Activated gamma-delta T cell treated with anti-CD3 and anti-CD28 coated beads, Interleukin-2, amount 50 U/mL, for 16 hours (primary cell): ENCODE data around the gene CARHSP1.
"Not testable (repeated sequence)": the region's sequence is repeated elsewhere in the genome, so short reads cannot be mapped to it uniquely, and the experiment has no call there.

Experiments
- DNase-seq: peaks from one replicate; pipeline ENCODE4 v3.0.0-alpha.2; 2020; ENCODE audit warnings: low read depth

CARHSP1 gene

GRCh38 chr16:8872071-8872470, 3.3 kb upstream of the CARHSP1 start:
- no peak for DNase-seq

DNA sequence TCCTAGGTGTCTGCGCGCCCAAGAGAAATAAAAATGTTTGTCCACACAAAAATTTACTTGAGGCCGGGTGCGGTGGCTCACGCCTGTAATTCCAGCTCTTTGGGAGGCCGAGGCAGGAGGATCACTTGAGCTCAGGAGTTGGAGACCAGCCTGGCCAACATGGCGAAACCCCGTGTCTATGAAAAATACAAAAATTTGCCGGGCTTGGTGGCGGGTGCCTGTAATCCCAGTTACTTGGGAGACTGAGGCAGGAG, 1.1 kb upstream of the CARHSP1 start:
- DNase-seq, result not testable (repeated sequence)

DNA sequence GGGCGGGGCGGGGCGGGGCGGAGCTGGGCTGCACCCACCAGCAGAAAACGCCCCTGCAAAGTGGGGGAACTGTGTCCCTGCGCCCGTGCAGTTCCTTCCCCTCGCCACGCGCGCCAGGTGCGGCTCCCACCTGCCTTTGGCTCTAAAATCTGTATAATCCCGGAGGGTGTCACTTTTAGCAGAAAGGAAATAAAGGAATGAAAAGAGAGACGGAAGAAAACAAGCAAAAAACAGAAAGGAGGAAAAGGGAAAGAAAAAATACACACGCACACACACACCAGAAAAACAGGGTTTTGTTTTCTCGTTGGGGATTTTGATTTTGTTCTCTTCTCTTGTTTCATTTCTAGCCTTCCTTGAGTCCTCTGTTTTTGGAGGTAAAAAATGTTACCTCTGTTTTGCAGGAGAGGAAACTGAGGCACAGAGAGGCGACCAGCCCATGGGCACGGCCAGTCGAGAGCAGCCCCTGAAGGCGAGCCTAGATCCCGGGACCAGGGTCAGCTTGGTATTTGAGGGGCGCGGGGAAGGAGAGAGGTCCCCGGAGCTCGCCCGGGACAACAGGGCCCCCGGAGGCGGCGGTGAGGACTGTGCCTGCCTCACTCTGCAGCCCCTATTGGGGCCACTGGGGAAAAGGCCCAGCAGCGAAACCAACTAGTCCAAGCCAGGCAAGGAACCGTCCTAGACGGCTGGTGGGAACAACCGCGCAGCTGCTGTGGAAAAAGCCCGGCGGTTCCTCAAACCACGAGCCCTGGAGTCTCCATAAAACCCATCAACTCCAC, 594 bp upstream of the CARHSP1 start:
- DNase-seq, result no peak

GRCh38 chr16:8867932-8868415, 832 bp downstream of the CARHSP1 start:
- DNase-seq, result no peak

DNA sequence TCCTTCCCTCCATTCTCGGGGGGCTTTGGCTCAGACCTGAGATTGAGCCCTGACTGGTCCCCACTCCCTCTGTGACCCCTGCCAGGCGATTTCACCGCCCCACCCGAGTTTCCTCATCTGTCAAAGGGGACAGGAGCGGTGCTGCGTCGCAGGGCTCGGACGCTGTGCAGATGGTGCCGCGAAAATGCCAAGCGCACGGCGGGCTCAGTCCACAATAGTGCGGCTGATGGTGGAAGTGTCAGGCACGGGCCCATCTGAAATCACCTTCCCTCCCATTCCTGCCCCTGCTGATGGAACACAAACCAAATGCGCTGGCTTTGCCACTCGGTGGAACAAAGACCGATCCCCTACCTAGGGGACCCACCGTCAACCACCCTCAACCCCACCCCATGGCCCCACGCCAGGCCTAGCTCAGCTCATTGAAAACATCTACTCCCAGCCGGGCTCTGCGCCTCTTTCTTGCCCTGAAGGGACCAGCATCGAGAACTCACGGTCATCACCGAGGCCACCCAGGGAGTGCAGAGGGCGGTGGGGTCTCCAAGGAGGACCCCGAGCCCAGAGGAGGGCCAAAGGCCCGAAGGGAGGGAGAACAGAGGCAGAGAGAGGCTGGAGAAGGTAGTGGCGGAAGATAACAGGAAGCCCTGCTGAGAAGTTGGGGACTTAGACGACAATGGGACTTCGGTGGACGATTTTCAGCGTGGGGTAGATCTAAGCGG, 1.4 kb downstream of the CARHSP1 start:
- no peak for DNase-seq

DNA sequence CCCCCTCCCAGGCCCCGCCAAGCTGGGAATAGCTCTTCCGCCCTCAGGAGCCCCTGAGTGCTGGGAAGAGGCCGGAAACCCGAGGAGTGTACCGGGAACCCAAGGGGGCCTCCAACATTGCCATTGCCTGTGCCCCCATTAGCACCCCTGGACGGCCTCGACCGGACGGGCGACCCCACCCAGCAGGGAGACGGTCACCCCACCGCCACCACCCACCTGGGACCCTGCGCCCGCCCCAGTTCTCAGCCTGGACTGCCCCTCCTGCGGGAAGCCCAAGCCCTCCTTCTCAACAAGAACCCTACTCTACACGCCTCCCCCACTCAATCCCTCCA, 2.0 kb downstream of the CARHSP1 start:
- DNase-seq, result no peak

DNA sequence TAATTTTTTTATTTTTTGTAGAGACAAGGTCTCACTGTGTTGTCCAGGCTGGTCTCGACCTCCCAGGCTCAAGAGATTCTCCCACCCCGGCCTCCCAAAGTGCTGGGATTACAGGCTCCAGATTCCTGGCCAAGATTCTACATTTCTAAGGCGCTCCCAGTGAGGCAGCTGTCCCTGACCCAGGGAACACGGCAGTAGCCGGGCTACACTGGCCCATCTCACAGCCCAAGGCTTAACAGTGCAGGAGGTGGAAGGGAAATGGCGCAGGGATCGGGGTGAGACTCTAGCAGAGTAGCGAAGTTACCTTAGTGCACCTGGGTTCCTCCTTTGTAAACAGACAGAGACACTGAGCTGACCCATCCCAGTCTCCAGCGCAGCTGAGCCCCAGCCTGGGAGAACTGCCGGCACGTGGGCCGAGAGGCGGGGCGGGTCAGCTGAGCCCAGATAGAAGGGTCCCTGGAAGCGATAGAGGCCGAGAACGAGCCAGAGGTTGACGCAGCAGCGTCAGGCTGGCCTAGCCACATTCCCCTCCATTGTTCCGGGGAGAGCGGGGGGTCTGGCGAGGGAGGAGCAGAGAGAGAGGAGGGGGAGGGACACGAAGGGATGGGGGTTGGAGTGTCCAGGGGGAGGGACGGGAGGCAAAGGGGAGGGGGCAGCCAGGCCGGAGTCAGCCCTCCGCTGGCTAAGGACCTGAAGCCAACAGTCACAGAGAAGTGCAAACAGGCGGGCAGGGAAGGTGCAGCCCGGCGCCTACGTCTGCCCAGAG, 2.5 kb downstream of the CARHSP1 start:
- no peak for DNase-seq

- DNase-seq, result no peak
These were observed 3.5 kb downstream of the CARHSP1 start for GRCh38 chr16:8865145-8865882.

DNA sequence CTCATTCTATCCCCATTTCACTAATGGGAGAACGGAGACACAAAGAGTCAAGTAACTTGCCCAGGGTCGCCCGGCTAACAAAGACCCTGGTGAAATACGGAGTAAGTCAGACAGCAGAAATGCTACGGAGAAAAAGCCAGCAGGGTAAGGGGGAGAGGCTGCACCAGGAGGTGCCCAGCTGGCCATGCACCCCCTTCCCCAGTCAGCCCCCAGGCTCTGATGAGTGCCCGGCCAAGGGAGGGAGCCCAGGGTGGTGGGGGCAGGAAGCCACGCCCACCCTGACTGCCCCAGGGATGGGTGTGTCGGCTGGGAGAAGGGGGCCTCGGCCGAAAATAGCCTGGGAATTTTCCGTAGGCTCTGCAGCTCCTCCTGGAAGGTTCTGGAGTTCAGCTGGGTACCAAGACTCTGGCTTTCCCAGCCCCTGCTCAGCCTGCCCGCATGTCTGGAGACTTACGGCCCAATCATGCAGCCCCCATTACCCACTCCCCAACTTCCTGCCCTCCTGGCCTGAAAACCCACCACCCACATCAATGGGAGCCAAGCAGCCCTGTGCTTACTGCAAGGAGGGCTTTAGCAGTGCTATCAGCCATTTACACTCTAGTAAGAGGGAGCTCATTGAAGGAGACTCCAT, 4.2 kb downstream of the CARHSP1 start:
- no peak for DNase-seq

DNA sequence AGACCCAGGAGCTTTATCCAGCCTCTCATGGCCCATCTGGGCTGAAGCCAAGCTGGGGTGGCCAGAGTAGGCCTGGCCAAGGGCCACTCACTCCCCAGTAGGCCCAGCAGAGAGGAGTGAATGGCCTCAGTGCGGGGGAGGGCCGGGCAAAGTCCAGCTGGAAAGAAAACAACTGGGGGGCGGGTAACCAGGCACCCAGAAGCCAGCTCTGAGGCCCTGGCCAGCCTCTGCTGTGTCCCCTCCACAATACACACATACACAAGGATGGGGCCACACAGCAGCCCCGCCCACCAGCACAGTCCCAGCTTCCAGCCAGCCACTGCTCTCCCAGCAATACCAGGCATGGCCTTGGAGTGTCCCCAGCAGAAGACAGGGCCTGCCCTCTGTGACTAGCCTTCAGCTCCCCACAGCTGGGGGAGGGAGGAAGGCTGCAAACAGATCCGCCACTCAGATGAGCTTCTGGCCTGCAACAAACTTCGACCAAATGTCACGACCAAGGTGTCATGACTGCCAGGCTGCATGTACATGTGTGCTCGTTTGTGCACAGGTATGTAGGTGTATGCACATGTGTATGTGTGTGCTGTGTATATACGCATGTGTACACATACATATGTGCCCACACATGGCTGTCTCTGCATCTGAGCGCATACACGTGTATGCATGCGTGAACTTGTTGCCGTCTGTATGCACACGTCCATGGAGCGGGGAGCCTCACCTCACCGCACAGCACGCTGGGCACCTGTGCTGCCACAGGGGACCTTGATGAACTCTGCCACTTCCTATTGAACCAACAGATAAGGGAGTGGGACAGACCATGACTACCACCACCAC, 5.0 kb downstream of the CARHSP1 start:
- no peak for DNase-seq

- DNase-seq, result no peak
These were observed 6.3 kb downstream of the CARHSP1 start for GRCh38 chr16:8862309-8863130.

- DNase-seq, result no peak
These were observed 7.1 kb downstream of the CARHSP1 start for GRCh38 chr16:8861563-8862308.

- no peak for DNase-seq
These were observed 8.6 kb downstream of the CARHSP1 start for GRCh38 chr16:8859913-8860881.

DNA sequence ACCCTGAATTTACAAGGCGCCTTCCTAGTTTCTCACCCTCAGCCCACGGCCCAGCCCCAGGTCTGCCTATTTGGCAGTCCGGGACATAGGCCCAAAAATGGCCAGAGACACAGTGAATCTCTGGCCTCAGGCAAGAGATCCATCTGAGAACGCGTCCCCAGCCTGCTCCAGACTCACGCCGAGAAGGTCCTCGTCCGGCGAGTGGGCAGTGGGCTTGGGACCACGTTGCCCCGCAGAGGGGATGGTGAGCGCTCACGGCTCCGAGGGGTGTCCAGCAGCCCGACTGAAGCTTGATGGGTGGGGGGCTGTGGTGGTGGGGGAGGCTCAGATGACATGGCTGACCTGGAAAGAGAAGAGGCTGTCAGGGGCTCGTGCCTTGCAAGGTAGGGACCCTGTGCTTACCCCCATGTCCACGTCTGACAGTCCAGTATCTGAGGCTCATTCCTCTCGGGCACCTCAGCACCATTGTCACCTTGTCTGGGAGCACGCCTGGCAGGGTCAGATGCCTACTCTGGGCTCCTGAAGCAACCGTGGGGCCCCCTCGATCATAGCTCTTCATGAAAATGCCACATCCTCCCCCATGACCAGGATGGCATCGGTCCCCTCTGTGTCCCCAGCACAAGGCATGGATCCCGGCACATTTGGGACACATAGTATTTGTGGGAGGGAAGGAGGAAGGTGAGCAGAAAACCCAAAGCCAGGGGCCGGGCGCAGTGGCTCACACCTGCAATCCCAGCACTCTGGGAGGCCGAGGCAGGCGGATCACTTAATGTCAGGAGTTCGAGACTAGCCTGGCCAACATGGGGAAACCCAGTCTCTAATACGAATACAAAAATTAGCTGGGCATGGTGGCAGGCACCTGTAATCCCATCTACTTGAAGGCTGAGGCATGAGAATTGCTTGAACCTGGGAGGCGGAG, 9.6 kb downstream of the CARHSP1 start:
- DNase-seq, result no peak

- DNase-seq, result no peak
These were observed 12.8 kb downstream of the CARHSP1 start for GRCh38 chr16:8855972-8856371.

GRCh38 chr16:8855051-8855786, 13.6 kb downstream of the CARHSP1 start:
- DNase-seq, result no peak
